Stimulated activated CD8-positive, alpha-beta memory T cell treated with anti-CD3 and anti-CD28 coated beads, Interleukin-2, amount 100 ng/mL, for 48 hours (primary cell): ENCODE results near the gene MUC12.
"Not testable (repeated sequence)": the region's sequence is repeated elsewhere in the genome, so short reads cannot be mapped to it uniquely, and the experiment has no call there.

Source experiments
- DNase-seq, 2 donors: peaks; one replicate each; pipeline ENCODE4 v3.0.0-alpha.2; 2020; ENCODE audit warnings: low read depth in 2 of 2

The MUC12 gene

DNA sequence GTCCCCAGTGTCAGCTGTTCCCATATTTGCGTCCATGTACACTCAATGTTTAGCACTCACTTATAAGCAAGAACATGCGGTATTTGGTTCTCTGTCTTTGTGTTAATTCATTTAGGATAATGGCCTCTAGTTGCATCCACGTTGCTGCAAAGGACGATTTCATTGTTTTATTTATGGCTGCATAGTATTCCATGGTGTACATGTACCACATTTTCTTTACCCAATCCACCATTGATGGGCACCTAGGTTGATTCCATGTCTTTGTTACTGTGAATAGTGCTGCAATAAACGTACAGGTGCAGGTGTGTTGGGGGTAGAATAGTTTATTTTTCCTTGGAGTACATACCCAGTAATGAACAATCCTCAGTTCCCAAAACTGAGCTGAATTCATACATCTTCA lies 91.6 kb downstream of the MUC12 start:
- no peak for DNase-seq

DNA sequence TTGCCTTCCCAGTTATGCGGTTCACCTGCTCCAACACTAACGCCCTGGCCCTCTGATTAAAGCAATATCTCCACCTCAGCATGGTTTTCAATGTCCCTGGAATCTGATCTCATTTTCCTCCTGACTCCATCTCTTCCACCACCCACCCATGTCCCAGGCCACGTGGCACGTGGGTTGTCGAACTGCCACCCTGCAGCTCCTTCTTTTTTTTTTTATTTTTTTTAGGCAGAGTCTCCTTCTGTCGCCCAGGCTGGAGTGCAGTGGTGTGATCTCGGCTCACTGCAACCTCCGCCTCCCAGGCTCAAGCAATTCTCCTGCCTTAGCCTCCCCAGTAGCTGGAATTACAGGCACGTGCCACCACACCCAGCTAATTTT lies 94.8 kb downstream of the MUC12 start:
- not testable (repeated sequence) for DNase-seq

DNA sequence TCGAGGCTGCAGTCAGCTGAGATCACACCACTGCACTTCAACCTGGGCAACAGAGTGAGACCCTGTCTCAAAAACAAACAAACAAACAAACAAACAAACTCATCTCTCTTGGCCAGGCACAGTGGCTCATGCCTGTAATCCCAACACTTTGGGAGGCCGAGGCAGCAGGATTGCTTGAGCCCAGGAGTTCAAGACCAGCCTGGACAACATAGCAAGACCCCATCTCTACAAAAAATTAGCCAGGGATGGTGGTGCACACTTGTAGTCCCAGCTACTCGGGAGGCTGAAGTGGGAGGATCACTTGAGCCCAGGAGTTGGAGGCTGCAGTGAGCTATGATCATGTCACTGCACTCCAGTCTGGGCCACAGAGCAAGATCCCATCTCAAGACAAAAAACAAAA lies 95.8 kb downstream of the MUC12 start:
- not testable (repeated sequence) for DNase-seq

DNA sequence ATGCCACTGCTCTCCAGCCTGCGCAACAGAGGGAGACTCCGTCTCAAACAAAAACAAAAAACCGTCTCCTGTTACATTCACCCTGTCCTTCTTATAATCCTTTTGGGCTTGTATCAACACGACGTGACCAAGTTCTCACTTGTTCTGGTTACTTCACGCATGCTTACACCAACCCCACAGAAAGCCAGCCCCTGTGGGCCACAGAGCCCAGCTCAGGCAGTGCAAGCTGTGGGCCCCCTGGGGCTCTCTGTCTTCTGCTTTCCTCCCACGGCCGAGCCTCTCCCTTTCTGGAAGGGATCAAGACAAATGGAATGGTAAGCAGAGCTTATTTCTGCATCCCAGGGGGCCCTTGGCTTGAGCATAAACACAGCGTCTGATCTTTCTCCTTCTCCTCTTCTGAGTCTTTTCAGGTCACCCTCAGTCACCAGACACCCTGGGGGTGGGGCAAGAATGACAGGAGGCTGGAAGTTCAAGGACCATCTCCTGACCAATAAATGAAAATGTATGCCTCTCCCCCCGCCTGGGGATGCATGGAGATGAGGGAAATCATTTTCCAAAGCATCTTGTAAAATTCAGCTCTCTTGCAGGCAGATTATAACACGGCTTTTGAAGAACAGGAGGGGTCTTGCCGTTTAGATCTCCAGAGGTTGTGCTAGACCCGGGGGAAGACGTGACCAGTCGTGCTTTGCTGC lies 96.9 kb downstream of the MUC12 start:
- no peak for DNase-seq

DNA sequence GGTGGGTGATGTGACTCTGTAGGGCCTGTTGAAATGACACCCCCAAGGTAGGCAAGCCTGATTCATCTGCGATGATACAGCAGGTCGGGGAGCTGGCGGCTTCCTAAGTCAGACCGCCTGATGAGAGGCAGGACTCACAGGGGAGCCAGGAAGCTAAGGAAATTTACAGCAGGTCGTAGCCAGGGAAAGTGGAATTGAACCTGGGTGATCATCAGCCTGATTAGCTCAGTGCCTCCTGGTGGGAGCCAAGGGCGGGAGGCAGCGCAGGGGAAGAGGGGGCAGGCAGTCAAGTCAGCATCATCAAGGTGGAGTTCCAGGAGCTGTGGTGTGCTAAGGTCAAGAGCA lies 97.4 kb downstream of the MUC12 start:
- no peak for DNase-seq

DNA sequence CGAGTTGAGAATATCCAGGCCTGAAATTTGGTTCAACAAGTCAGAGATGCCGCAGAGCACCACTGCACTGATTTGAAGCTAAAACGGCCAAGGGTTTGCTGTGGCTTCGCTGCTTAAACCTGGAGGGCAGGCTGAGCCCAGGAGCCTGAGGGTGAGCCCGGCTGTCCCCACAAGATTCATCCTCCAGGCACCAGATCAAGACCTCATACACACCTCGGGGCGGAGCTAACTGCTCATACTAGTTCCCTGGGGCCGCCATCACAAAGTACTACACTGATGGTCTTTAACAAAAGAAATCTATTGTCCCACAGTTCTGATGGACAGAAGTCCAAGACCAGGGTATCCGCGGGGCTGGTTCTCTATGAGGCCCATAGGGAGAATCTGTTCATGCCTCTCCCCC lies 99.0 kb downstream of the MUC12 start:
- DNase-seq = no peak
